ENCODE measurements around the gene ERRFI1.
"Not testable (repeated sequence)": the region's sequence is repeated elsewhere in the genome, so short reads cannot be mapped to it uniquely, and the experiment has no call there.

Gene ERRFI1

DNA sequence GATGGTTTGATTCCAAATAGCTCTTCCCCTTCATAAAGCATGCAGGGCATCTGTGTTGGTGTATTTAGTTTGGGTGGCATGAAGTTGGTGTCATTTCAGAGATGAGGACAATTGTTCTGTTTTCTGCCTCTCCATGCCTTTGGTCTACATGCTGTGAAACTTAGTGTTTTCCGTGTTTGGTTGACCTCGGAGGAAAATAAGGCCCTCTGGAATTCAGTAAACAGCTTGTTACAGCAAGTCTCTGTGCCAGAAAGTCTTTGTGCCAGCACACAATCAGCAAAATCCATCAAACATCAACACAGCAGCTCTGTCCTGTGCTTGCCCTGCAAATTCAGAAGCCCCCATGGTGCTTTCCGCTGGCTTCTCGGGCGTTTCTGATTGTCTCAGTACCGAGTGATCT, 55.1 kb downstream of the ERRFI1 start:
- DNase-seq (ENCODE audit: low read depth in 3 of 3), result no peak

DNA sequence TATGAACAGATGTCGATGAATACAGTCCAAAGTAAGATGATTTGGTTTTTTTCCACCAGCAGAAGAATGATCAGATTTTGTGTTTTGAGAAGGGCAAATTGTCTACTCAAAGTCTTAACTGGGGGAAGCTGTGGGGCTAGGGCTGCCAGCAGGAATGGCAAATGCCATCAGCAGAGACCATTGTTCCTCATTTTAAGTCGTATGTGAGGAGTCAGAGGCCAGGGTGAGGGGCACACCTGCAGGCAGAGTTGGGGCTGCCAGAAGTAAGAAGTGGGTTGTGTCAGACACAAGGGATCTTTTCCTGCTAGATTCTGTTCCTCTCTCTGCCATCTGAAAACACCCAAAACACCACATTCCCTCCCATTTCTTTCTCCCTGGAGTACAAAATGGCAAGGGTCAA, 55.9 kb downstream of the ERRFI1 start:
- no peak for DNase-seq (ENCODE audit: low read depth in 3 of 3)

DNA sequence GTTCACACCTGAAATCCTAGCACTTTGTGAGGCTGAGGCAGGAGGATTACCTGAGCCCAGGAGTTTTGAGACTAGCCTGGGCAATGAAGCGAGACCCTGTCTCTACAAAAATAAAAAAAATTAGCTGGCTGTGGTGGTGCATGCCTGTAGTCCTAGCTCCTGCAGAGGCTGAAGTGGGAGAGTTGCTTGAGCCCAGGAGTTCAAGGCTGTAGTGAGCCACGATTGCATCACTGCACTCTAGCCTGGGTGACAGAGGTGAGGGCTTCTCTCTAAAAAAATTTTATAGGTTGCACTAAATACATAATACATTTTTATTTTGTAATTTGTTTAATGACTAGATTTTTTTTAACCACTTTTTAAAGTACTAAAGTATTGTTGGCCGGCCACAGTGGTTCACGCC, 58.5 kb downstream of the ERRFI1 start:
- DNase-seq (ENCODE audit: low read depth in 3 of 3), result no peak

DNA sequence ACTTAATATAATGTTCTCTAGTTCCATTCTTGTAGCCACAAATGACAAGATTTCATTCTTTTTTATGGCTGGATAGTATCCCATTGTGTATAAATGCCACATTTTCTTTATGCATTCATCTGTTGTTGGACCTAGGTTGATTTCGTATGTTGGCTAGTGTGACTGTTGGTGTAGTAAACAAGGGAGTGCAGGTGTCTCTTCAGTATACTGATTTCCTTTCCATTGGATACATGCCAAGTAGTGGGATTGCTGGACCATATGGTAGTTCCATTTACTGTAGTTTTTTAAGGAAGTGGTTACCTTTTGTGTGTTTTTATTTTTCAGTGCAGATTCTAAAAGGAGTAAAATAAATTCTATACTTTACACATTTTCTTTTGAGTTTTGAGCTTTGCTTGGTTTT, 58.9 kb downstream of the ERRFI1 start:
- DNase-seq (ENCODE audit: low read depth in 3 of 3), result no peak

DNA sequence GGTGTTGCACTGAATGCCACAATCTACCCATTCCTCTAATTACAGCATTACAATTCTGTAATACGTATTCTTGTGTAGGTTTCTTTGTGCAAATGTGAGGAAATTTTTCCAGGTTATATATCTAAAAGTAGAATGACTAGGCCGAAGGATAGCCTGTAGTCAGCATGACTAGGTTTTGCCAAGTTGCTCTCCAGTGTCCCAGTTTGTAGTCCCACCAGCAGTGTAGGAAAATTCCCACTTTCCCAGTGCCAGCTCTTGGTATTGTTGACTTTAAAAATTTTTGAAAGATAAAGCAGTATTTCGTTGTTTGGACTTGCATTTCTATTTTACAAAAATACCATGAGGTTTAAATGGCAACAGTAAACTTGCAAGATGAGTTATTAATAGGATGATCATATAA, 61.6 kb downstream of the ERRFI1 start:
- no peak for DNase-seq (ENCODE audit: low read depth in 3 of 3)

DNA sequence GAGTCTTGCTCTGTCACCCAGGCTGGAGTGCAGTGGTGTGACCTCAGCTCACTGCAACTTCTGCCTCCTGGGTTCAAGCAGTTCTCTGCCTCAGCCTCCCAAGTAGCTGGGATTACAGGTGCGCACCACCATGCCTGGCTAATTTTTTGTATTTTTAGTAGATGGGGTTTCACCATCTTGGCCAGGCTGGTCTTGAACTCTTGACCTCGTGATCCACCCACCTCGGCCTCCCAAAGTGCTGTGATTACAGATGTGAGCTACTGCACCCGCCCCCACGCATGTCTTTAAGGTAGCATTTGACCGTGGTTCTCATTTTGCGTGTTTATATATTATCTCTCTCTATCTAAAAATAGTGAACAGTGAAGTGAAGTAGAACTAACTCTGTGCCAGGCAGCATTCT, 62.3 kb downstream of the ERRFI1 start:
- DNase-seq (ENCODE audit: low read depth in 3 of 3), result not testable (repeated sequence)

DNA sequence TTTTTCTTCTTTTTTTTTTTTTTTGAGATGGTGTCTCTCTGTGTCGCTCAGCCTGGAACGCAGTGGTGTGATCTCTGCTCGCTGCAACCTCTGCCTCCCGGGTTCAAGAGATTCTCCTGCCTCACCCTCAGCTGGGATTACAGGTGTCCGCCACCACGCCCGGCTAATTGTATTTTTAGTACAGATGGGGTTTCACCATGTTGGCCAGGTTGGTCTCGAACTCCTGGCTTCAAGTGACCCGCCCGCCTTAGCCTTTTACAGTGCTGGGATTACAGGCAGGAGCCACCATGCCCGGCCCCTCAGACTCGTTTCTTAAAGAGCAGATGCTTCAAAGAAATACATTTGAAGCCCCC, 62.8 kb downstream of the ERRFI1 start:
- not testable (repeated sequence) for DNase-seq (ENCODE audit: low read depth in 3 of 3)

DNA sequence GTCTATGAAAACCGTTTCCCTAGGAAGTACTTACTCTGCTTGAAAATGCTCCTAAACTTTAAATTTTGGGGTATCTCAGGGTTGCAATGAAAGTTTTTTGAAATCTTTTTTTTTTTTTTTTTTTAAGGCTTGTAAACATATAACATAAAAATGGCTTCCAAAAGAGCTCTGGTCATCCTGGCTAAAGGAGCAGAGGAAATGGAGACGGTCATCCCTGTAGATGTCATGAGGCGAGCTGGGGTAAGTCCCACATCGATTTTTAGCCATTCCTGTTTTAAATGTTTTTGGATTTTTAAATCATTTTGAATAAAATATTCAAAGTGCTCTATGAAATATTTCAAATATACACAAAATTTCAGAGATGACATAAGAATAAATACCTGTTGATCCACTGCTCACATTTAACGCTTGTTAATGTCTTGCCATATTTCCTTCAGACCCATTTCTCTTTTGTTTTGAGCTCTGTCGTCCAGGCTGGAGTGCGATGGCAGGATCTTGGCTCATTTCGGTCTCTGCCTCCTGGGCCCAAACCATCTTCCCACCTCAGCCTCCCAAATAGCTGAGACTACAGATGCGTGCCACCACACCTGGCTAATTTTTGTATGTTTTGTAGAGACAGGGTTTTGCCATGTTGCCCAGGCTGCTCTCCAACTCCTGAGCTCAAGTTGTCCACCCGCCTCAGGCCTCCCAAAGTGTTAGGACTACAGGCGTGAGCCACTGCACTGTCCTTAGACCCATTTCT, 63.3 kb downstream of the ERRFI1 start:
- no peak for DNase-seq (ENCODE audit: low read depth in 3 of 3)

DNA sequence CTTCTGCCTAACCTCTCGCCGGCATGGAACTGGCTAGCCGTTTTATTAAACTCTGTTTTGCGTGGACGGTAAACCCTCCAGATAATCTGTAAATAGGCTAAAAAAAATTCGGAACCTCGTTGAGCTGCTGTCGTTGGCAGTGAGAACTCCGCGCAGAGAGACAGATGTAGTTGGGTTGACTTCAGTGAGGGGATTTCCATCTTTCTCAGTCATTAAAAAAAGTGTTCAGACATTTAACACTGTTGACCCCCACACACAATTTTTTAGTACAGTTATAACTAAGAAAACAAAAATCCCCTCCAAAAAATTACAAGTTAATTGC, 64.1 kb downstream of the ERRFI1 start:
- no peak for DNase-seq (ENCODE audit: low read depth in 3 of 3)
